Mucosa of descending colon (tissue), 3 donors: ENCODE measurements around the gene PLXNA4. TPM values are rescaled to one million over a fixed set of nuclear protein-coding genes. Genes with fewer than 3 reads are reported as not detected.

Experiments
- ATAC-seq: fragments of 200-7000 bp; cut with Tn5 transposase; one replicate; pipeline ENCODE4 v1.9.1; 2020; ENCODE audit warnings: mild to moderate bottlenecking, moderate library complexity
- DNase-seq, 3 donors: peaks; one replicate each; pipeline ENCODE4 v3.0.0-alpha.2; 2020
- H3K36me3 ChIP-seq: fragments of 200-600 bp; one replicate; pipeline ENCODE4 v1.8.0; 2021; ENCODE audit warnings: low read depth, mild to moderate bottlenecking
- H3K4me1 ChIP-seq: fragments of 200-600 bp; one replicate; pipeline ENCODE4 v1.8.0; 2021; ENCODE audit warnings: low read depth, mild to moderate bottlenecking
- H3K4me3 ChIP-seq: fragments of 200-600 bp; one replicate; pipeline ENCODE4 v1.8.0; 2021; ENCODE audit warnings: mild to moderate bottlenecking
- H3K9me3 ChIP-seq: fragments of 200-600 bp; one replicate; pipeline ENCODE4 v1.8.0; 2021; ENCODE audit warnings: mild to moderate bottlenecking
- CTCF ChIP-seq: fragments of 200-600 bp; IDR thresholded peaks from one replicate; pipeline ENCODE4 v1.8.0; 2022; ENCODE audit warnings: antibody characterized with exemption, mild to moderate bottlenecking
- intact Hi-C, 2 donors: fragments of 100-400 bp; cut with DNase I in 1 of 2; cut with micrococcal nuclease in 1 of 2; formaldehyde crosslinking; loops; one replicate each; pipeline versions ENCODE4 v1.11.0 to v1.11.1; 2022; cut with DNase I, micrococcal nuclease
- total RNA-seq, 3 donors: library from RNA; stranded (reverse); fragmentation: NEBNext Ultra II Directional in 2 of 3; extraction: Animal tissue kit (Norgen Biotek cat#: 25700) in 2 of 3; gene quantifications; one replicate each; pipeline versions ENCODE4 v1.2.1 to v1.2.4, GENCODE V29; 2021 to 2023
- donor health status: DM: no; HTN: no; CAD: no; lungs with moderate emphysema.
- donor health status: DM: no; HTN: no; CAD: no.
- donor health status: DM: no; HTN: yes; CAD: no.

PLXNA4 gene
- total RNA-seq, 3 donors from 2014 or later: 0.78 to 3.5 (median 2.7) TPM

- intact Hi-C loops: no loop called here
- no peak overlapping the region for H3K4me3 ChIP-seq
- H3K4me1 ChIP-seq: no peaks in the 10 kb centered on the region
- H3K9me3 ChIP-seq: no peaks in the 10 kb centered on the region
- DNase-seq (no peak), ATAC-seq (no peak)
- no peaks in the 10 kb centered on the region for H3K36me3 ChIP-seq
- TF ChIP-seq CTCF: no peak
These were observed 165.3 kb downstream of the PLXNA4 start for GRCh38 chr7:132410861-132411541.

- no peak for DNase-seq
These were observed 165.9 kb downstream of the PLXNA4 start for GRCh38 chr7:132410385-132410784.

GRCh38 chr7:132407764-132408163 lies 168.5 kb downstream of the PLXNA4 start:
- Histone ChIP-seq H3K9me3 (no peaks in the 10 kb centered on the region), H3K36me3 (no peaks in the 10 kb centered on the region), H3K4me3 (no peak overlapping the region), H3K4me1 (no peaks in the 10 kb centered on the region)
- no peak for TF ChIP-seq CTCF
- ATAC-seq (no peak), DNase-seq (no peak)
- intact Hi-C loops: no loop called here

More at GRCh38 chr7:132410385-132410784, 165.9 kb downstream of the PLXNA4 start:
- peak; percentile 22 for ATAC-seq
- Histone ChIP-seq H3K9me3 (no peaks in the 10 kb centered on the region), H3K4me3 (no peak overlapping the region), H3K4me1 (no peaks in the 10 kb centered on the region), H3K36me3 (no peaks in the 10 kb centered on the region)
- intact Hi-C loops: no loop called here
- TF ChIP-seq CTCF: no peak

GRCh38 chr7:132406039-132406438 lies 170.2 kb downstream of the PLXNA4 start:
- H3K4me1 ChIP-seq: no peaks in the 10 kb centered on the region
- no peak overlapping the region for H3K4me3 ChIP-seq
- TF ChIP-seq CTCF: no peak
- ATAC-seq (no peak), DNase-seq (no peak)
- H3K9me3 ChIP-seq: no peaks in the 10 kb centered on the region
- intact Hi-C loops: no loop called here
- no peaks in the 10 kb centered on the region for H3K36me3 ChIP-seq

- Histone ChIP-seq H3K4me3 (no peak overlapping the region), H3K4me1 (no peaks in the 10 kb centered on the region), H3K9me3 (no peaks in the 10 kb centered on the region), H3K36me3 (no peaks in the 10 kb centered on the region)
- DNase-seq (no peak), ATAC-seq (no peak)
- no peak for TF ChIP-seq CTCF
- intact Hi-C loops: no loop called here
These were observed 172.0 kb downstream of the PLXNA4 start for GRCh38 chr7:132404261-132404660.
